ENCODE measurements around the gene DHCR7.

DNA sequence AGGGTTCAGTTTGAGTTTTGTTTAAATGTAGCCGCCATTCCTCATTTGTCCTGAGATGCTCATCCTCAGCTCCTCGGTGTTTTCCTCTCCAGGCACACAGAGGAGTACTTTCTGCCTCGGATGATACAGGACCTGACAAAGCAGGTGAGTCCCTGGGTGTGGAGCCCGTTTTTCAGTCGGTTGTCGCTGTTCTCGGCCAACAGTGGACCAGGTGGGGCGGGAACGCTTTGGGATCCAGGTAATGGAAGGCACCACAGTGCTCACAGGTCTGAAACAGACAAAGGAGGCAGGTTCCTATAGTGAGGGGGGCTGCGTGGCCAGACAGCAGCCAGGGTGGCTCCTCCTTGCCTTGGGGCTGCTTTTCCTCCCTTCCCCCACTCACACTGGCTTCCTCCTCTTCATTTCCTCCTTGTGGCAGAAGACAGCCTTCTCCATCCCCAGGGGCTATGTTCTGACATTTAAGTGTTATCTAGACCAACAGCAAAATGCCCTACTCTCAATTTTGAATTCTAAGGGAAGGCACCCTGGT is 24.2 kb upstream of the DHCR7 start:
- TF ChIP-seq, protein P1, sequence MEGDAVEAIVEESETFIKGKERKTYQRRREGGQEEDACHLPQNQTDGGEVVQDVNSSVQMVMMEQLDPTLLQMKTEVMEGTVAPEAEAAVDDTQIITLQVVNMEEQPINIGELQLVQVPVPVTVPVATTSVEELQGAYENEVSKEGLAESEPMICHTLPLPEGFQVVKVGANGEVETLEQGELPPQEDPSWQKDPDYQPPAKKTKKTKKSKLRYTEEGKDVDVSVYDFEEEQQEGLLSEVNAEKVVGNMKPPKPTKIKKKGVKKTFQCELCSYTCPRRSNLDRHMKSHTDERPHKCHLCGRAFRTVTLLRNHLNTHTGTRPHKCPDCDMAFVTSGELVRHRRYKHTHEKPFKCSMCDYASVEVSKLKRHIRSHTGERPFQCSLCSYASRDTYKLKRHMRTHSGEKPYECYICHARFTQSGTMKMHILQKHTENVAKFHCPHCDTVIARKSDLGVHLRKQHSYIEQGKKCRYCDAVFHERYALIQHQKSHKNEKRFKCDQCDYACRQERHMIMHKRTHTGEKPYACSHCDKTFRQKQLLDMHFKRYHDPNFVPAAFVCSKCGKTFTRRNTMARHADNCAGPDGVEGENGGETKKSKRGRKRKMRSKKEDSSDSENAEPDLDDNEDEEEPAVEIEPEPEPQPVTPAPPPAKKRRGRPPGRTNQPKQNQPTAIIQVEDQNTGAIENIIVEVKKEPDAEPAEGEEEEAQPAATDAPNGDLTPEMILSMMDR (IDR thresholded peaks at IDR 0.05), result no peak
- TF ChIP-seq EZH2 (IDR thresholded peaks at IDR 0.05) (no peak), EZH2phosphoT487 (IDR thresholded peaks at IDR 0.05) (no peak)
